ENCODE data around the gene RMDN3.

The RMDN3 gene

DNA sequence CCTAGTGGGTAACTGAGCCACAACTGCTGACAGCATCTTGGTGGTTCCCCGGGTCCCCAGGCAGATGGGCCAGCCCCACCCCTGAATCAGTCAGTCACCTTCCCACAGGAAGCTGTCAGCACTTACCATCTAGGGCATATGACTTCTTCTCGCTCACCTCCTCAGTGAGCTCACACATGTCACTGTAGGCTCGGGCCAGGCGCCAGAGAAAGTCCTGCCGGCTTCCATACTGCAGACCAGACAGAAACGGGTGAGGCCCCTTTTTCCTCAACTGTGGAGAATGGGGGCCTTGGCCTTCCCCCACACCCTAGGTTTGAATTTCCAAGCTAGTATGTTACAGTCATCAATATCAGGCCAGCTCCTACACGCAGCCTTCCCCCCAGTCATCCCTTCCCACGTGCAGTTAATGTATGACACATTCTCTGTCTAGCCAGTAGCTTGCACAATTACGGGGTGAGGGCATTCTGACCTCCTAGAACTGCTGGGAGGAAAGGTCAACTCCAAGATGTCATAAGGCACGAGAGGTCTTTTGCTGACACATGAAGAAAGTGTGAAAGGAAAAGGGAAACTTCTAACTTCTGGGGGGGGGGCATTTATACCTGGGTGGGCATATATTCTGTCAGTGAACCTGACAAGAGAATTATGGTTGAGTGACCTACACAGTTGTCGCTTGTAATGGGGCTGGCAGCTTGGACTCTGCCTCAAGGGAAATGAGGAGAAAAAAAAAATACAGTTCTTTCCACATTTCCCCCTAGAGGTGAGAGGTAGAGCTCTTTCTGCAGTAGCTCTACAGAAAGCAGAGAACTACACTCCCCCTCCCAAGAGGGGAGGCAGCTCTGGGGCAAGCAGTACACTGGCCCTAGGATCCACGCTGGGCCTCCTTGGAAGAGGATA is 10.9 kb downstream of the RMDN3 start:
- H3K9me3 ChIP-seq (ENCODE audit: severe bottlenecking): no peaks in the 10 kb centered on the region
- TF ChIP-seq, protein P1, sequence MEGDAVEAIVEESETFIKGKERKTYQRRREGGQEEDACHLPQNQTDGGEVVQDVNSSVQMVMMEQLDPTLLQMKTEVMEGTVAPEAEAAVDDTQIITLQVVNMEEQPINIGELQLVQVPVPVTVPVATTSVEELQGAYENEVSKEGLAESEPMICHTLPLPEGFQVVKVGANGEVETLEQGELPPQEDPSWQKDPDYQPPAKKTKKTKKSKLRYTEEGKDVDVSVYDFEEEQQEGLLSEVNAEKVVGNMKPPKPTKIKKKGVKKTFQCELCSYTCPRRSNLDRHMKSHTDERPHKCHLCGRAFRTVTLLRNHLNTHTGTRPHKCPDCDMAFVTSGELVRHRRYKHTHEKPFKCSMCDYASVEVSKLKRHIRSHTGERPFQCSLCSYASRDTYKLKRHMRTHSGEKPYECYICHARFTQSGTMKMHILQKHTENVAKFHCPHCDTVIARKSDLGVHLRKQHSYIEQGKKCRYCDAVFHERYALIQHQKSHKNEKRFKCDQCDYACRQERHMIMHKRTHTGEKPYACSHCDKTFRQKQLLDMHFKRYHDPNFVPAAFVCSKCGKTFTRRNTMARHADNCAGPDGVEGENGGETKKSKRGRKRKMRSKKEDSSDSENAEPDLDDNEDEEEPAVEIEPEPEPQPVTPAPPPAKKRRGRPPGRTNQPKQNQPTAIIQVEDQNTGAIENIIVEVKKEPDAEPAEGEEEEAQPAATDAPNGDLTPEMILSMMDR (IDR thresholded peaks at IDR 0.05; ENCODE audit: low read depth, low read length): no peak
- no peak overlapping the region for H3K27ac ChIP-seq
- no peaks in the 10 kb centered on the region for H3K27me3 ChIP-seq (ENCODE audit: insufficient read depth, low read depth, severe bottlenecking)
- no peak for DNase-seq
- no peak overlapping the region for H3K4me3 ChIP-seq (ENCODE audit: low read depth, low read length)
- H3K36me3 ChIP-seq: peaks cover 52% of the 10 kb centered on the region

DNA sequence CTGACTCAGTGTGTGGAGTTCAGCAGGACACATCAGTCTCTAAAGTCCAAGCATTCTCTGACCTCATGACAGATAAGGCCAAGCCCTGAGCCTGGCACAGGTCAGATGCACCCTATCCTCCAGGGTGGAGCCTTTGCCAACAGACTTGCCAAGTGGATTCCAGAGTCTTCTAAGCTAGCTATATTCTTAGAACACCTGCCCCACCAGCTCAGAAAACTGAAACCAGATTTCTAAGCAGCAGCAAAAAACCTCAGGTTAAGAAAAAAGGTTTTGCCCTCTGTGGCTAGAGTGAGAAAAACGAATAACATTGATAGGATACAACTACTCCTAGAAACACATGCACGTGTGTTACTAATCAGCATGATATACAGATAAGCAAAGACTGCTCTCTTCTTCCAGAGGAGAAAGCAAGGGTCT is 11.6 kb downstream of the RMDN3 start:
- H3K27me3 ChIP-seq (ENCODE audit: insufficient read depth, low read depth, severe bottlenecking): no peaks in the 10 kb centered on the region
- H3K36me3 ChIP-seq: peaks cover 54% of the 10 kb centered on the region
- no peak for DNase-seq
- H3K27ac ChIP-seq: no peak overlapping the region
- TF ChIP-seq, protein P1 (IDR thresholded peaks at IDR 0.05; ENCODE audit: low read depth, low read length): no peak
- no peak overlapping the region for H3K4me3 ChIP-seq (ENCODE audit: low read depth, low read length)
- H3K9me3 ChIP-seq (ENCODE audit: severe bottlenecking): no peaks in the 10 kb centered on the region

DNA sequence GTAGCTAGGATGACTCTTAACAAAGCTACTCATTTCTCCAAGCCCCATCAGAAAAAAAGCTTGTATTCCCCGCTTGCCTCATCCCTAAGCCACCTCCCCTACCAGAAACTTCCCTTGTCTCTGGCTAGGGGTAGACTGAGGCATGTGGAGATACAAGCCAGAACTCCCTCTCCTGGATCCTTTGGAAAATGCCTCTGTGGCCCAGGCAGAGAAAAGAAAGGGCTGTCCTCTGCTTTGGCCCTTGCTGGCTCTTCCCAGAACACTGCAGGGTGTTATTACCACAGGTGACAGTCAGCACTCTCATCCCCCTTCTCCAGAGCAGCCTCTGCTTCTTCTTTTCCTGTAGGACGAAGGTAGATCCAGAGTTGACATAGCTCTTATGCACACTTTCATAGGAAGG is 15.2 kb downstream of the RMDN3 start:
- H3K27ac ChIP-seq: no peak overlapping the region
- H3K36me3 ChIP-seq: peaks cover 83% of the 10 kb centered on the region
- no peak for DNase-seq
- TF ChIP-seq, protein P1 (IDR thresholded peaks at IDR 0.05; ENCODE audit: low read depth, low read length): peak; percentile 38
- no peaks in the 10 kb centered on the region for H3K27me3 ChIP-seq (ENCODE audit: insufficient read depth, low read depth, severe bottlenecking)
- H3K9me3 ChIP-seq (ENCODE audit: severe bottlenecking): no peaks in the 10 kb centered on the region
- no peak overlapping the region for H3K4me3 ChIP-seq (ENCODE audit: low read depth, low read length)

DNA sequence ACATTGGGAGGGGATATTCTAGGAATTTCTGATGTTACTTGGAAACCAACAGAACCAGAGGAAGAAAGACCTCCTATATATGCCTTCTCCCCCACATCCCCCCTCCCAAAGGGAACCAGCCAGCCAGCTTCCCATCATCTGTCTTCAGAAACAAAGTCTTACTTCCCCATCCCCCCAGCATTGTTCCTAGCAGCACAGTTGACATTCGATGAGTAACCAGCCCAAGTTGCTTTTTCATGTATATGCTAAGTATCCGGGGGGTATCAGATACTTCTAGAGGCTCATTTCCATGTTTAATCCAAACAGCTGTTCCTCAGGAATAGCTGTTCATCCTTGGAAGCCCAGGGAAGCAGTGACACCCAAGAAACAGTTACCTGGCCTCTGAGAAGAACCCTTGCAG is 16.0 kb downstream of the RMDN3 start:
- Histone ChIP-seq H3K9me3 (ENCODE audit: severe bottlenecking) (no peaks in the 10 kb centered on the region), H3K4me3 (ENCODE audit: low read depth, low read length) (no peak overlapping the region), H3K27ac (no peak overlapping the region), H3K36me3 (peaks cover 84% of the 10 kb centered on the region), H3K27me3 (ENCODE audit: insufficient read depth, low read depth, severe bottlenecking) (no peaks in the 10 kb centered on the region)
- TF ChIP-seq, protein P1 (IDR thresholded peaks at IDR 0.05; ENCODE audit: low read depth, low read length): no peak
- DNase-seq: no peak

DNA sequence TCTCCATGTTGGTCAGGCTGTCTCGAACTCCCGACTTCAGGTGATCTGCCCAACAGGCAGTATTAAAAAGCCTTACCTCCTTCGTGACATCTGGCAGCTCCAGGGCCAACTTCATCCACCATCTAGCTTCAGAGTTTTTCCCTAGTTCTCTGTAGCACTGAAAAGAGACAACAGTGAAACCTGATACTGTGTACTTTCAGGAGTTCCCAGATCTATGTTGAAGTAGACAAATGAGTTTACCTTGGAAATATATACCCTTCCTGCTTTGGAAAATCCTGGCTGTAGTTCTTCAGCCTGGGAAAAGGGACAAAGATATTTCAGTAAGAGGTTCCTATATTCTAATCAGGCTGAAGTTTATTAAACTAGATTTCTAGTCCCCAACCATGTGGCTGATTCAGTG is 18.0 kb downstream of the RMDN3 start:
- DNase-seq: no peak
- TF ChIP-seq, protein P1 (IDR thresholded peaks at IDR 0.05; ENCODE audit: low read depth, low read length): no peak
- Histone ChIP-seq H3K27me3 (ENCODE audit: insufficient read depth, low read depth, severe bottlenecking) (no peaks in the 10 kb centered on the region), H3K27ac (no peak overlapping the region), H3K36me3 (peaks cover 84% of the 10 kb centered on the region), H3K9me3 (ENCODE audit: severe bottlenecking) (no peaks in the 10 kb centered on the region), H3K4me3 (ENCODE audit: low read depth, low read length) (no peak overlapping the region)

Measured in WERI-Rb-1 (cell line).